Activated naive CD4-positive, alpha-beta T cell (primary cell): Measurements from ENCODE around the gene TBRG1.

Experiments
- DNase-seq, 4 experiments: peaks; one replicate each; lab custom pipeline; 2025; lab: John Stamatoyannopoulos, UW

TBRG1 gene

GRCh38 chr11:124612567-124613246, 10.0 kb upstream of the TBRG1 start:
- no peak for DNase-seq

- no peak for DNase-seq
These were observed 3.8 kb upstream of the TBRG1 start for GRCh38 chr11:124618863-124619262.

GRCh38 chr11:124623861-124624525, 1.3 kb downstream of the TBRG1 start:
- no peak for DNase-seq

- DNase-seq: no peak
These were observed 3.0 kb downstream of the TBRG1 start for GRCh38 chr11:124625504-124626168.

- DNase-seq: no peak
These were observed 4.9 kb downstream of the TBRG1 start for GRCh38 chr11:124627546-124627945.

- no peak for DNase-seq
These were observed 7.3 kb downstream of the TBRG1 start for GRCh38 chr11:124629961-124630360.

- DNase-seq: no peak
These were observed 10.7 kb downstream of the TBRG1 start for GRCh38 chr11:124633355-124633754.

GRCh38 chr11:124635932-124636331, 13.3 kb downstream of the TBRG1 start:
- DNase-seq: no peak

- DNase-seq: no peak
These were observed 15.8 kb downstream of the TBRG1 start for GRCh38 chr11:124638500-124638899.

- no peak for DNase-seq
These were observed 16.5 kb downstream of the TBRG1 start for GRCh38 chr11:124639186-124639585.

GRCh38 chr11:124640666-124641065, 18.0 kb downstream of the TBRG1 start:
- no peak for DNase-seq

- no peak for DNase-seq
These were observed 20.0 kb downstream of the TBRG1 start for GRCh38 chr11:124642628-124643027.

- no peak for DNase-seq
These were observed 20.5 kb downstream of the TBRG1 start for GRCh38 chr11:124643042-124643604.

GRCh38 chr11:124643605-124644425, 21.2 kb downstream of the TBRG1 start:
- no peak for DNase-seq

- no peak for DNase-seq
These were observed 22.0 kb downstream of the TBRG1 start for GRCh38 chr11:124644426-124645280.

GRCh38 chr11:124646148-124646547, 23.5 kb downstream of the TBRG1 start:
- no peak for DNase-seq

GRCh38 chr11:124648610-124649009, 25.9 kb downstream of the TBRG1 start:
- no peak for DNase-seq

- no peak for DNase-seq
These were observed 34.3 kb downstream of the TBRG1 start for GRCh38 chr11:124656774-124657630.

- DNase-seq: no peak
These were observed 35.2 kb downstream of the TBRG1 start for GRCh38 chr11:124657904-124658303.

GRCh38 chr11:124658501-124658900, 35.8 kb downstream of the TBRG1 start:
- DNase-seq: no peak
